Left ventricle myocardium inferior (tissue), 1 donor: ENCODE data around the gene GPR153. TPM values are rescaled to one million over a fixed set of nuclear protein-coding genes. Genes with fewer than 3 reads are reported as not detected.

Source experiments
- DNase-seq: peaks from one replicate; pipeline ENCODE4 v3.0.0-alpha.2; 2020
- H3K27ac ChIP-seq: fragments of 200-600 bp; replicated peaks from 2 replicates; pipeline ENCODE4 v1.8.0; 2021
- H3K27me3 ChIP-seq: fragments of 200-600 bp; 2 replicates; pipeline ENCODE4 v1.8.0; 2021; ENCODE audit warnings: low read depth
- H3K36me3 ChIP-seq: fragments of 200-600 bp; 2 replicates; pipeline ENCODE4 v1.8.0; 2021
- H3K4me1 ChIP-seq: fragments of 200-600 bp; 2 replicates; pipeline ENCODE4 v1.8.0; 2021
- H3K4me3 ChIP-seq: fragments of 200-600 bp; 2 replicates; pipeline ENCODE4 v1.8.0; 2021; ENCODE audit warnings: mild to moderate bottlenecking, moderate library complexity
- H3K9me3 ChIP-seq: fragments of 200-600 bp; replicated peaks from 2 replicates; pipeline ENCODE4 v1.8.0; 2021
- CTCF ChIP-seq: fragments of 200-600 bp; IDR thresholded peaks from 2 replicates; pipeline ENCODE4 v1.8.0; 2021; ENCODE audit warnings: antibody characterized with exemption, mild to moderate bottlenecking, borderline replicate concordance
- intact Hi-C: fragments of 100-400 bp; cut with micrococcal nuclease; formaldehyde crosslinking; loops from one replicate; pipeline ENCODE4 v1.11.0; 2022
- total RNA-seq: library from RNA; stranded (reverse); fragmentation: NEBNext Ultra II Directional; extraction: Animal tissue kit (Norgen Biotek cat#: 25700); gene quantifications from one replicate; pipeline ENCODE4 v1.2.1, GENCODE V29; 2021
- donor health status: DM: no; HTN: yes; CAD: no; lungs with severe emphysema.

GPR153 gene
- total RNA-seq, 1 donor from 2014 or later: 4.8 TPM

GRCh38 chr1:6207075-6207885, 53.6 kb downstream of the GPR153 start:
- DNase-seq: no peak
- intact Hi-C loops: no loop called here
- no peak for TF ChIP-seq CTCF
- peak overlapping the region; percentile 98 for H3K27ac ChIP-seq
- no peaks in the 10 kb centered on the region for H3K9me3 ChIP-seq
- H3K4me3 ChIP-seq: peak overlapping the region; percentile 83
- H3K36me3 ChIP-seq: peaks cover 20% of the 10 kb centered on the region
- no peaks in the 10 kb centered on the region for H3K27me3 ChIP-seq
- peaks cover 76% of the 10 kb centered on the region for H3K4me1 ChIP-seq

- no peak for DNase-seq
- peak overlapping the region; percentile 83 for H3K4me3 ChIP-seq
- peaks cover 12% of the 10 kb centered on the region for H3K36me3 ChIP-seq
- peak overlapping the region; percentile 98 for H3K27ac ChIP-seq
- H3K4me1 ChIP-seq: peaks cover 70% of the 10 kb centered on the region
- H3K9me3 ChIP-seq: no peaks in the 10 kb centered on the region
- no peak for TF ChIP-seq CTCF
- intact Hi-C loops: no loop called here
- no peaks in the 10 kb centered on the region for H3K27me3 ChIP-seq
Measured at GRCh38 chr1:6206520-6206855, 54.4 kb downstream of the GPR153 start.

- intact Hi-C loops: no loop called here
- Histone ChIP-seq H3K4me1 (peaks cover 65% of the 10 kb centered on the region), H3K27me3 (no peaks in the 10 kb centered on the region), H3K27ac (peak within 1 kb of the TSS; percentile 98), H3K9me3 (no peaks in the 10 kb centered on the region), H3K36me3 (peaks cover 8% of the 10 kb centered on the region), H3K4me3 (peak within 1 kb of the TSS; percentile 83)
- DNase-seq: peak; percentile 75
- no peak for TF ChIP-seq CTCF
Measured at GRCh38 chr1:6205849-6206519, 54.9 kb downstream of the GPR153 start, which contains the start of gene RNF207. TSS of gene RNF207 (plus strand) at chr1:6206119. CDS start at chr1:6206536, 417 bp downstream.

GRCh38 chr1:6202256-6202655, 58.6 kb downstream of the GPR153 start:
- TF ChIP-seq CTCF: no peak
- Histone ChIP-seq H3K27me3 (no peaks in the 10 kb centered on the region), H3K4me3 (no peak overlapping the region), H3K9me3 (no peaks in the 10 kb centered on the region), H3K27ac (no peak overlapping the region), H3K4me1 (peaks cover 64% of the 10 kb centered on the region), H3K36me3 (peaks cover 3% of the 10 kb centered on the region)
- no peak for DNase-seq
- intact Hi-C loops: no loop called here

- intact Hi-C loops: no loop called here
- peak overlapping the region; percentile 79 for H3K4me3 ChIP-seq
- no peaks in the 10 kb centered on the region for H3K9me3 ChIP-seq
- no peak for DNase-seq
- no peak for TF ChIP-seq CTCF
- no peaks in the 10 kb centered on the region for H3K27me3 ChIP-seq
- H3K27ac ChIP-seq: peak overlapping the region; percentile 93
- H3K36me3 ChIP-seq: peaks cover 22% of the 10 kb centered on the region
- H3K4me1 ChIP-seq: peaks cover 52% of the 10 kb centered on the region
Measured at GRCh38 chr1:6200188-6200809, 60.6 kb downstream of the GPR153 start.
